Fibroblast of lung (primary cell): ENCODE measurements around the gene EGLN3. TPM values are rescaled to one million over a fixed set of nuclear protein-coding genes. Genes with fewer than 3 reads are reported as not detected.

Experiments
- DNase-seq, 2 donors: peaks; one replicate each; pipeline versions ENCODE4 v3.0.0 to v3.0.0-alpha.2; 2010; ENCODE audit warnings: low read depth in 2 of 2
- H2AFZ ChIP-seq: 2 replicates; pipeline ENCODE4 v1.5.1; 2012; ENCODE audit warnings: low read length, control low read depth, inconsistent platforms
- H3K27ac ChIP-seq: 2 replicates; pipeline ENCODE4 v1.5.1; 2011; ENCODE audit warnings: low read length, control low read depth; ENCODE audit not compliant: insufficient read depth
- H3K27me3 ChIP-seq: 2 replicates; pipeline ENCODE4 v1.5.1; 2011; ENCODE audit warnings: mild to moderate bottlenecking, low read length; ENCODE audit not compliant: control insufficient read depth, insufficient read depth
- H3K36me3 ChIP-seq: 2 replicates; pipeline ENCODE4 v1.5.1; 2011; ENCODE audit warnings: low read length; ENCODE audit not compliant: control insufficient read depth, insufficient read depth
- H3K4me1 ChIP-seq: 2 replicates; pipeline ENCODE4 v1.5.1; 2011; ENCODE audit warnings: low read length; ENCODE audit not compliant: control insufficient read depth, insufficient read depth; ENCODE audit errors: extremely low read depth
- H3K4me2 ChIP-seq: 2 replicates; pipeline ENCODE4 v1.5.1; 2011; ENCODE audit warnings: low read length, control low read depth; ENCODE audit not compliant: insufficient read depth; ENCODE audit errors: extremely low read depth
- H3K4me3 ChIP-seq, 4 experiments: fragments of 200-600 bp in 1 of 4; sonication (generic) in 1 of 4; replicated peaks in 1 of 4; 2 replicates each; pipeline ENCODE4 v1.5.1; 2011 to 2016; ENCODE audit warnings: low read length in 4 of 4, low read depth in 3 of 4, mild to moderate bottlenecking in 3 of 4, control low read depth in 2 of 4, inconsistent platforms in 1 of 4, mixed read lengths in 1 of 4; ENCODE audit not compliant: insufficient read depth in 1 of 4; ENCODE audit errors: control extremely low read depth in 1 of 4
- H3K79me2 ChIP-seq: 2 replicates; pipeline ENCODE4 v1.5.1; 2012; ENCODE audit warnings: mild to moderate bottlenecking, low read length, inconsistent platforms; ENCODE audit not compliant: control insufficient read depth, insufficient read depth
- H3K9ac ChIP-seq: 2 replicates; pipeline ENCODE4 v1.5.1; 2011; ENCODE audit warnings: mild to moderate bottlenecking, low read length, control low read depth; ENCODE audit not compliant: insufficient read depth
- H3K9me3 ChIP-seq: 2 replicates; pipeline ENCODE4 v1.5.1; 2012; ENCODE audit warnings: low read depth, low read length; ENCODE audit not compliant: control insufficient read depth, insufficient read depth
- H4K20me1 ChIP-seq: 2 replicates; pipeline ENCODE4 v1.5.1; 2011; ENCODE audit warnings: low read length; ENCODE audit not compliant: control insufficient read depth, insufficient read depth; ENCODE audit errors: extremely low read depth
- EZH2 ChIP-seq: IDR thresholded peaks from 2 replicates; pipeline ENCODE4 v1.5.1; 2012; ENCODE audit warnings: low read length, control low read depth, mild to moderate bottlenecking; ENCODE audit errors: missing control alignments
- polyA plus RNA-seq, 2 donors: library from polyadenylated mRNA; depleted of rRNA in 1 of 2; stranded (reverse) in 1 of 2; unstranded in 1 of 2; fragments of >200 nt; gene quantifications; 2 replicates each; pipeline ENCODE4 v1.2.1, GENCODE V29; 2011 to 2012; ENCODE audit warnings: missing spikeins in 1 of 2
- total RNA-seq: library from RNA; depleted of rRNA; stranded (reverse); fragments of >200 nt; gene quantifications from 2 replicates; pipeline ENCODE4 v1.2.1, GENCODE V29; 2014
- TF ChIP-seq, protein P1 (sequence below), 2 donors: IDR thresholded peaks in 1 of 2; conservative IDR thresholded peaks in 1 of 2; 1 replicate in 1 of 2; 2 replicates in 1 of 2; pipeline ENCODE4 v1.5.1; 2011 to 2012; ENCODE audit warnings: low read length in 2 of 2, control low read depth in 1 of 2, inconsistent platforms in 1 of 2, low read depth in 1 of 2, mild to moderate bottlenecking in 1 of 2

The EGLN3 gene
- total and polyA plus RNA-seq, 2 donors (not counting 1 experiment from before 2014, with no cell fraction given) = 0.08 to 0.66 TPM

DNA sequence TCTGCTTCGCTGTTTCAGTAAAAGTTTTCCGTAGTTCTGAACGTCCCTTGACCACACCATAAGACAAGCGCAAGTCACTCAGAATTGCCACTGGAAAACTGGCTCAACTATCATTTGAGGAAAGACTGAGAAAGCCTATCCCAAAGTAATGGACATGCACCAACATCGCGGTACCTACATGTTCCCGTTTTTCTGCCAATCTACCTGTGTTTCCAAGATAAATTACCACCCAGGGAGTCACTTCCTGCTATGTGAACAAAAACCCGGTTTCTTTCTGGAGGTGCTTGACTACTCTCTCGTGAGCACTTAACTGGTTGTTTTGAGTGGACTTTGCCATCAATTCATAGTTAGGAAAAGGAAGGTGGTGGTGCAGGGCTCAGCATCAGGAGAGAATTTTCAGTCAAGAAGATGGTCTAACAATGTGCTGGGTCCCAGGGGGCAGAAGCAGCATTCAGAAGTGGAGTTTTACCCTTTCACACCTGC lies 1.4 kb downstream of the EGLN3 start:
- TF ChIP-seq, protein P1, sequence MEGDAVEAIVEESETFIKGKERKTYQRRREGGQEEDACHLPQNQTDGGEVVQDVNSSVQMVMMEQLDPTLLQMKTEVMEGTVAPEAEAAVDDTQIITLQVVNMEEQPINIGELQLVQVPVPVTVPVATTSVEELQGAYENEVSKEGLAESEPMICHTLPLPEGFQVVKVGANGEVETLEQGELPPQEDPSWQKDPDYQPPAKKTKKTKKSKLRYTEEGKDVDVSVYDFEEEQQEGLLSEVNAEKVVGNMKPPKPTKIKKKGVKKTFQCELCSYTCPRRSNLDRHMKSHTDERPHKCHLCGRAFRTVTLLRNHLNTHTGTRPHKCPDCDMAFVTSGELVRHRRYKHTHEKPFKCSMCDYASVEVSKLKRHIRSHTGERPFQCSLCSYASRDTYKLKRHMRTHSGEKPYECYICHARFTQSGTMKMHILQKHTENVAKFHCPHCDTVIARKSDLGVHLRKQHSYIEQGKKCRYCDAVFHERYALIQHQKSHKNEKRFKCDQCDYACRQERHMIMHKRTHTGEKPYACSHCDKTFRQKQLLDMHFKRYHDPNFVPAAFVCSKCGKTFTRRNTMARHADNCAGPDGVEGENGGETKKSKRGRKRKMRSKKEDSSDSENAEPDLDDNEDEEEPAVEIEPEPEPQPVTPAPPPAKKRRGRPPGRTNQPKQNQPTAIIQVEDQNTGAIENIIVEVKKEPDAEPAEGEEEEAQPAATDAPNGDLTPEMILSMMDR (conservative IDR thresholded peaks at IDR 0.05 in 1 of 2, IDR thresholded peaks at IDR 0.05 in 1 of 2; ENCODE audit: low read depth in 1 of 2, low read length in 2 of 2) = no peak
- no peak for TF ChIP-seq EZH2
- no peak overlapping the region for H2AFZ ChIP-seq
- no peaks in the 10 kb centered on the region for H3K36me3 ChIP-seq
- DNase-seq = no peak
- no peaks in the 10 kb centered on the region for H4K20me1 ChIP-seq
- no peak overlapping the region for H3K27ac ChIP-seq
- no peaks in the 10 kb centered on the region for H3K79me2 ChIP-seq
- H3K4me1 ChIP-seq = no peaks in the 10 kb centered on the region
- peaks cover 21% of the 10 kb centered on the region for H3K27me3 ChIP-seq
- H3K9me3 ChIP-seq = no peaks in the 10 kb centered on the region
- H3K9ac ChIP-seq = no peak overlapping the region
- H3K4me2 ChIP-seq = no peak overlapping the region
- no peak overlapping the region for H3K4me3 ChIP-seq

DNA sequence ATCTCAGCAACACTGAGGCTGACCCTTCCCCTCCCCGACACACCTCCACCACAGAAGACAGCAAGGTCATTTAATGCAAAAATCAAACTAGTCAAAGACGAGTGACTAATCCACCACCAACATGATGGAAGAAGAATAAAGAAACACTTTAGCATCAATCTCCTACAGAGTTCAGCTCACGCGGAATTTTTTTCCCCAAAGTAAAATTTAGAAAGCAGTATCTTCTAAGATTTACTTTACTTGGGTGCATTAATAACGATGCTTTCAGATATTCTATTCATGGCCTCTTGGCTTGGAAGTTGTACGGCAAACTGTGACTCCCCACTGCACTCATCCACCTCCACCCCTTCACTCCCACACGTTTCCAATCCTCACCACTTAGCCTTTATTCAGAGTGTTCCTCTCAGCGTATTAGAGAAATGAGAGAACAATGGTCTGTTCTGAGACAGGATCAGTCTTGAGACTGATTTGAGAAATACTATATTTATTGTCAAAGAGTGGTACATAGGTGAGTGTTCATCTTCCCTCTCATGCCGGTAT lies 1.9 kb downstream of the EGLN3 start:
- no peak overlapping the region for H3K9ac ChIP-seq
- H3K27me3 ChIP-seq = peaks cover 21% of the 10 kb centered on the region
- no peak for DNase-seq
- TF ChIP-seq, protein P1 (conservative IDR thresholded peaks at IDR 0.05 in 1 of 2, IDR thresholded peaks at IDR 0.05 in 1 of 2; ENCODE audit: low read depth in 1 of 2, low read length in 2 of 2) = no peak
- TF ChIP-seq EZH2 = no peak
- H4K20me1 ChIP-seq = no peaks in the 10 kb centered on the region
- no peak overlapping the region for H3K4me3 ChIP-seq
- no peaks in the 10 kb centered on the region for H3K9me3 ChIP-seq
- no peaks in the 10 kb centered on the region for H3K79me2 ChIP-seq
- no peaks in the 10 kb centered on the region for H3K36me3 ChIP-seq
- H3K27ac ChIP-seq = no peak overlapping the region
- no peaks in the 10 kb centered on the region for H3K4me1 ChIP-seq
- H3K4me2 ChIP-seq = no peak overlapping the region
- no peak overlapping the region for H2AFZ ChIP-seq

DNA sequence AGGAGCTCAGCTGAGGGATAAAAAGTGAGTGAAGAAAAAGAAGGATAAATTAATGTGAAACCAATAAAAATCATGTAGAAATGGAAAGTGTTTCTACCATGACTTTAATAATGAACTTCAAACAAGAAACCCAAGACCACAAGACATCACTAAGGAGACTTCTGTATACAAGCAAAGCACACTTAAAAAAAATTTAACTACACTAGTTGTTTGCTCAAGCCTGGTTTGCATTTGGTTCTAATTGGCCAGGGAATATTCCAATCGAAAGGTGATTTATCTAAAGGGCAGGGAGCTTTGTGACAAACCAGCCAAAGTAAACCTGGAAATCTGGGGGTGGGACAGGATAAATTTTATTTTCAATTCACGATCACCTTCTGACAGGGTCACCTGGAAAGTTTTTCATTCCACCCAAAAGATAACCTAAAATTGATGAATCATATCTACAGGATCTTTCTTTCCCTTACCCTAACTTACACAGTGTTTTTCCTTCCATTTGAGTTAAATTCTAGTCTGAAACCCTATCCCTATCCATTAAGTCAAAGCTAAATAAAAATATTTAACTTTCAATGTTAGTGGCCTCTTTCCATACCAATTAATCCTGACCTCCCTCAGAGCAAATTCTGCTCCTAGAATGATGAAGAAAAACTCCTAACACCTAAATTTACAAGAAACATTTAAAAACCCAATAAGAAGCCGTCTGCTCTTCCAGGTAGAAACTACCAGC lies 2.6 kb downstream of the EGLN3 start:
- no peak overlapping the region for H2AFZ ChIP-seq
- H3K9ac ChIP-seq = no peak overlapping the region
- no peak overlapping the region for H3K4me3 ChIP-seq
- peaks cover 21% of the 10 kb centered on the region for H3K27me3 ChIP-seq
- H3K9me3 ChIP-seq = no peaks in the 10 kb centered on the region
- TF ChIP-seq, protein P1 (conservative IDR thresholded peaks at IDR 0.05 in 1 of 2, IDR thresholded peaks at IDR 0.05 in 1 of 2; ENCODE audit: low read depth in 1 of 2, low read length in 2 of 2) = no peak
- no peak for TF ChIP-seq EZH2
- no peaks in the 10 kb centered on the region for H3K79me2 ChIP-seq
- no peak for DNase-seq
- no peak overlapping the region for H3K4me2 ChIP-seq
- H3K36me3 ChIP-seq = no peaks in the 10 kb centered on the region
- H3K4me1 ChIP-seq = no peaks in the 10 kb centered on the region
- no peak overlapping the region for H3K27ac ChIP-seq
- no peaks in the 10 kb centered on the region for H4K20me1 ChIP-seq
